ENCODE results near the gene ARSB.

- no peak for TF ChIP-seq SIN3A (IDR thresholded peaks at IDR 0.05; ENCODE audit: borderline replicate concordance, insufficient read depth, low read length)
- no peak for TF ChIP-seq TAF1 (IDR thresholded peaks at IDR 0.05; ENCODE audit: borderline replicate concordance, insufficient read depth, low read length)
- no peak for TF ChIP-seq POLR2AphosphoS5 (IDR thresholded peaks at IDR 0.05; ENCODE audit: low read depth, low read length)
These were observed 190.4 kb downstream of the ARSB start for GRCh38 chr5:78794693-78795215.

All from PFSK-1 (cell line).